Adipocyte (in vitro differentiated cells): ENCODE results near the gene ABAT.
A peak's percentile ranks its signal among the peaks of the same experiment; 100 is the strongest.
"Not testable (repeated sequence)": the region's sequence is repeated elsewhere in the genome, so short reads cannot be mapped to it uniquely, and the experiment has no call there.

Experiments
- DNase-seq: peaks from one replicate; pipeline ENCODE4 v3.0.0-alpha.2; 2015; ENCODE audit warnings: low read depth
- H3K27me3 ChIP-seq: replicated peaks from 2 replicates; pipeline ENCODE4 v1.7.0; 2013; ENCODE audit warnings: mild to moderate bottlenecking, low read length, moderate library complexity; ENCODE audit not compliant: control insufficient read depth, insufficient read depth
- H3K36me3 ChIP-seq: 2 replicates; pipeline ENCODE4 v1.7.0; 2013; ENCODE audit warnings: low read length, mild to moderate bottlenecking, moderate library complexity; ENCODE audit not compliant: control insufficient read depth, insufficient read depth, severe bottlenecking
- H3K4me1 ChIP-seq: 2 replicates; pipeline ENCODE4 v1.7.0; 2013; ENCODE audit warnings: mild to moderate bottlenecking, low read length, moderate library complexity; ENCODE audit not compliant: control insufficient read depth, insufficient read depth
- H3K4me3 ChIP-seq: 2 replicates; pipeline ENCODE4 v1.7.0; 2013; ENCODE audit warnings: mild to moderate bottlenecking, low read length, moderate library complexity
- H3K9ac ChIP-seq: 2 replicates; pipeline ENCODE4 v1.7.0; 2013; ENCODE audit warnings: mild to moderate bottlenecking, low read length, moderate library complexity
- H3K9me3 ChIP-seq: 2 replicates; pipeline ENCODE4 v1.7.0; 2013; ENCODE audit warnings: mild to moderate bottlenecking, low read length, moderate library complexity; ENCODE audit not compliant: control insufficient read depth

The ABAT gene

GRCh38 chr16:8776129-8776584 is 101.7 kb downstream of the ABAT start:
- DNase-seq: no peak

DNA sequence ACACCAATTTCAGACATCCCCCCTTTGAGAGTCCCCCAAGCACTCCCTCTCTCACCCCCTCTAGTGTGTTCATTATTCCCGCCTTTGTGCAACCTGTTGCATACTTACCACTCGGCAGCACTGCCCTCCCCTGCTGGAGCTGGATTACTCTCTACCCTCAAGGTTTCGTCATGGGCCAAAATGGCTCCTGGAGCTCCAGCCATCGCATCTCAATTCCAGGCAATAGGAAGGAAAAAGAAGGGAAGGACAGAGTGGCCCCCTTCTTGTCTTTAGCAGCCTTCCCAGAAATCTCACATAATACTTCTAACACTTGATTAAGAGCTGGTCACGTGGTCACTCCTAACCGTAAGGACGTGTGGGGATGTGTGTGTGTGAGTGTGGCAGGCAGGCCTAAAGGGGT is 102.8 kb downstream of the ABAT start:
- Histone ChIP-seq H3K4me1 (no peaks in the 10 kb centered on the region), H3K9me3 (peaks cover 3% of the 10 kb centered on the region), H3K9ac (no peak overlapping the region), H3K36me3 (peaks cover 18% of the 10 kb centered on the region), H3K27me3 (no peaks in the 10 kb centered on the region), H3K4me3 (no peak overlapping the region)
- DNase-seq: no peak

More at GRCh38 chr16:8776129-8776584, 101.7 kb downstream of the ABAT start:
- no peak overlapping the region for H3K9ac ChIP-seq
- peaks cover 18% of the 10 kb centered on the region for H3K36me3 ChIP-seq
- H3K4me3 ChIP-seq: no peak overlapping the region
- H3K4me1 ChIP-seq: no peaks in the 10 kb centered on the region
- peaks cover 3% of the 10 kb centered on the region for H3K9me3 ChIP-seq
- H3K27me3 ChIP-seq: no peaks in the 10 kb centered on the region

DNA sequence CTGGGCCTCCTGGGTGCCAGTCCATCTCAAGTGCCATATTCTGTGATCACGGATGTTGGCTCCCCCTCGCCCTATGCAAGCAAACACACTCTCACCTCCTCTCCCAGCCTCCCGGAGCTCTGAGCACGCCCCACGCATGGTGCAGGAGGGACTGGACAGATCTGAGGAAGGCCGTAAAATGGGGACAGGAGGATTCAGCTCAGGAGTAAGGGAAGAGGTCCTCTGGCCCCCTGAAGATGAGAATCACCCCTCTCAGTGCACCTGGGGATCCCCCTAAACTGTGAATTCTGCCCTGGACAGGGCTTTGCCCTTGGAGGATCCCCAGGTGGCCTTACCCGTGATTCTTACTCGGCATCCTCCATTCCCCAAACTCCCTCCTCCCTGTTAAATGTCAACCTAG is 107.4 kb downstream of the ABAT start:
- Histone ChIP-seq H3K9me3 (peaks cover 3% of the 10 kb centered on the region), H3K4me1 (no peaks in the 10 kb centered on the region), H3K9ac (no peak overlapping the region), H3K27me3 (no peaks in the 10 kb centered on the region), H3K36me3 (peaks cover 8% of the 10 kb centered on the region), H3K4me3 (no peak overlapping the region)
- no peak for DNase-seq

DNA sequence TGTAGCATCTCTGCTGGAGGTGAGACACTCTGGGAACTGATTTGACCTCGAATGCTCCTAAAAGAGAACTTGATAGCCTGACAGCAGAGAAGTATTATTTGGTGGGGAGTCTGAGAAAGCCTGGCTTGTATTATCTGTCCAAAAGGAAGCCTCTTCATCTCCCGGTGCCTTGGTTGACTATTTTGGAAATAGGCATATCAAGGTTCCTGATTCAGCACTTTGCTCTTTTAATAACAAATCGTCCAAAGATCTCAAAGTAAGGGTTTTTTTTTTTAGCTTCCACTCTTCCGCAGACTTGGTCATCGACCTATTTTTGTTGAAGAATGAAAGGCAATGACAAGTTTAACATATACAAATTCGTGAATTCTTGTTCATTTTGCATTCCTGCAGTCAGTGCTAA is 108.3 kb downstream of the ABAT start:
- no peaks in the 10 kb centered on the region for H3K9me3 ChIP-seq
- H3K36me3 ChIP-seq: peaks cover 5% of the 10 kb centered on the region
- no peak for DNase-seq
- no peak overlapping the region for H3K9ac ChIP-seq
- H3K4me3 ChIP-seq: no peak overlapping the region
- no peaks in the 10 kb centered on the region for H3K27me3 ChIP-seq
- no peaks in the 10 kb centered on the region for H3K4me1 ChIP-seq

DNA sequence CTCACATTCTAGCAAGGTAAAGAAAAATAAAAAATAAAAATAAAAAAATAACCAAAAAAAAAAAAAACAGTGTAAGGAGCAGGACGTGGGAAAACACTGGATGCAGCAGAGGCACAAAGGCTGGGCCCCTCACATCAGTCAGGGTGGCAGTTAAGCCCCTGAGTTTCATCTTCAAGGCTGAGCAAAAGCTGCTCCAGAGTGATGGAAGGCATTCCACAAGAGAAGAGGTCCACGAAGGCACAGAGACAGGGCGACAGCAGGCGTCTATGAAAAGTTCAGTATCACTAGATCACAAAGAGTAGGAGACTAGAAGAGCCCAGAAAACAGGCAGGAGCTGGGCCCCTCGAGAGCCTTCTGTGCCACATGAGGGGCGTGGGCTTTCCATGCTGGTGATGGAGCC is 111.0 kb downstream of the ABAT start:
- H3K4me1 ChIP-seq: no peaks in the 10 kb centered on the region
- H3K9me3 ChIP-seq: no peaks in the 10 kb centered on the region
- H3K36me3 ChIP-seq: no peaks in the 10 kb centered on the region
- H3K9ac ChIP-seq: no peak overlapping the region
- DNase-seq: no peak
- no peaks in the 10 kb centered on the region for H3K27me3 ChIP-seq
- no peak overlapping the region for H3K4me3 ChIP-seq

GRCh38 chr16:8786316-8786715 is 111.9 kb downstream of the ABAT start:
- not testable (repeated sequence) for H3K4me3 ChIP-seq, H3K9me3 ChIP-seq, H3K27me3 ChIP-seq, H3K9ac ChIP-seq, H3K4me1 ChIP-seq, DNase-seq, H3K36me3 ChIP-seq

DNA sequence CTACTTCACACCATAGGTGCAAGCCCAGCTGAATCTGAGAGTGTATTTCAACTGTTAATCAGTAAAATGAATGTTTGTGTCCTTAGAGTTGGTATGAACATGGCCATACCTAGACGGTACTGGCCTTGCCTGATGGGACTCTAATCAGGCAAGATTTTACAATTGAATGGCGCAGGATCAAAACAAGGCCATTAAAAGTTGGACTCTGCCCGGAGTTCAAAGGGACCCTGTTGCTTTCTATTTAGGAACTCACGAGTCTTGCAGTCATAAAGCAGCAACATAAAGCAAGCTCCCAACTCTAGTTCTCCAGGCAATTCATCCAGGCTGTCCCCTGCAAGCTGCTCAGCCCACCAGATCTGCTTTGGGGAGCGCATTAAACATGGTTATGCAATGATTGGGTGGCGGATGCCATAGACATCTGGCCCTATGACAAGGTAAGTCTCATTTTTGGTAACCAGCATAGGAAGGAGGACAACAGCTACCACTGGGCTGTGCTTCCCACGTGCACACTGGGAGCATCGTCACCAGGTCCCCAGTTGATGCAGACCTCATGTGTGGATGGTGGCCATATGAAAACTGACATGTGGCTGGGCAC is 114.3 kb downstream of the ABAT start:
- no peak for DNase-seq
- H3K9ac ChIP-seq: no peak overlapping the region
- H3K27me3 ChIP-seq: no peaks in the 10 kb centered on the region
- no peaks in the 10 kb centered on the region for H3K36me3 ChIP-seq
- H3K4me1 ChIP-seq: no peaks in the 10 kb centered on the region
- no peak overlapping the region for H3K4me3 ChIP-seq
- H3K9me3 ChIP-seq: no peaks in the 10 kb centered on the region

GRCh38 chr16:8795091-8795490 is 120.7 kb downstream of the ABAT start:
- Histone ChIP-seq H3K36me3 (no peaks in the 10 kb centered on the region), H3K4me3 (no peak overlapping the region), H3K4me1 (peaks cover 22% of the 10 kb centered on the region), H3K9ac (no peak overlapping the region), H3K9me3 (no peaks in the 10 kb centered on the region), H3K27me3 (no peaks in the 10 kb centered on the region)
- no peak for DNase-seq

DNA sequence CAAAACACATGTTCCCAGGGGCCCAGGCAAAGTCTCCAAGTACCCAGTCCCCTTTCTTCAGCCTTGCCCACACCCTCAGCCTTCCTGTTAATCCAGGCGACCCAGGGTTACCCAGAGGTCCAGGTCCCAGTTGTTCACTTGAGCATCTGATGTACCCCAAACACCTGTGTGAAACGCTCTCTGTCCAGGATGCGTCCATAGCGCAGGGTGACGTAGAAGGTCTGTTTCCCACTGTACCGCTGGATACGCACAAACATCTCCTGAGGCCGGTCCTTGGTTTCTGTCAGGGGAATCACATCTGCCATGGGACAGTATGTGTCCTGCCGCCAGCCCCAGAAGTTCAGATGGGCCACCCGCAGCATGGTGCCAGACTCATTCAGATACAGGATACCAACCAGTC is 121.4 kb downstream of the ABAT start:
- no peak overlapping the region for H3K4me3 ChIP-seq

DNA sequence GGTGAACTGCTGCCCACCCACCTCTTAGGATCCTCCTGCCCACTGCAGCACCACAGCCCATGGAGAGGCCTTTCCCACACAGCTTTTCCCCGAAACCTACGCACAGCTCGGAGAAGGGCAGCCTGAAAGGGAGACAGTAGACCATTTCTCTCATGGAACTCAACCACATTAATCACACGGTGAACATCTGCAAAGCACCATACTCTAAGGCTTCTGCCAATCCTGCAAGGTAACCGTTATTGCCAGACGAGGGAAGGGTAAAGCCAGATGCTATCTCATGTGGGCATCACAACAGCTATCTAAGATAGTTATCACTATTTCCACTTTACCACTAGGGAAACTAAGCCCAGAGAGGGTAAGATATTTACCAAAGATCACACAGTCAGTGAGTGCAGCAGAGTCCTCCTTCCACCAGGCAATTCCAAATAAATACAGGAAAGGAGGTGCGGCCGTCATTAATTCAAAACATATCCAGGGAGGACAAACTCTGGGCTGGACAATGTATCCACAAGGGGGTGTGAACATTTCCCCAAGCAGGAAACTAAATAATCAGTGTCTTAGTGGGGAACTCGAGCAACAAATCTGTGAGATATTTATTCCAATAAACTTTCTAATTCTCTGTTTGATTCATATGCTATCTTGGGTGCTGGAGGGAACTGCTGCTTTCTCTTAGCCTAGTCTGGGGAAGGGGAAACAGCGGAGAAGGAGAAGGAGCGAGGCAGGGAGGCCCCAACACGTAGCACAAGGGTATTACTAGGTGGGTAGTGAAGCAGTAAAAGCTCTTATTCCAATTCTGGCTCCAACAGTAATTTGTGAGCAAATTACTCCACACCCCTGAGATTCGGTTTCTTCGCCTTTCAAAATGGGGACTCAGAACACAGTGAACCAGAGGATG is 122.3 kb downstream of the ABAT start:
- peak overlapping the region; percentile 99 for H3K4me3 ChIP-seq
- peak overlapping the region; percentile 100 for H3K9ac ChIP-seq
- H3K27me3 ChIP-seq: no peaks in the 10 kb centered on the region
- no peak for DNase-seq
- peaks cover 28% of the 10 kb centered on the region for H3K4me1 ChIP-seq
- H3K9me3 ChIP-seq: no peaks in the 10 kb centered on the region
- H3K36me3 ChIP-seq: peaks cover 9% of the 10 kb centered on the region

More for the DNA sequence above, 121.4 kb downstream of the ABAT start:
- Histone ChIP-seq H3K4me1 (peaks cover 22% of the 10 kb centered on the region), H3K9me3 (no peaks in the 10 kb centered on the region), H3K27me3 (no peaks in the 10 kb centered on the region), H3K9ac (no peak overlapping the region), H3K36me3 (peaks cover under 1% of the 10 kb centered on the region)
- DNase-seq: no peak

GRCh38 chr16:8797364-8798173 is 123.2 kb downstream of the ABAT start, which contains the start of the genes PMM2 and TMEM186:
Gene PMM2, plus strand, starts transcription at chr16:8797839. Its CDS starts 44 bp downstream, at chr16:8797883.
Gene TMEM186, minus strand, starts transcription at chr16:8797639. Its CDS starts 25 bp downstream, at chr16:8797614.
- H3K4me1 ChIP-seq: peaks cover 28% of the 10 kb centered on the region
- H3K27me3 ChIP-seq: no peaks in the 10 kb centered on the region
- DNase-seq: peak; percentile 98
- H3K9ac ChIP-seq: peak within 1 kb of the TSS; percentile 100
- H3K9me3 ChIP-seq: no peaks in the 10 kb centered on the region
- H3K4me3 ChIP-seq: peak within 1 kb of the TSS; percentile 99
- peaks cover 17% of the 10 kb centered on the region for H3K36me3 ChIP-seq
